Neuron (in vitro differentiated cells): Measurements from ENCODE around the gene SMYD1.

Experiments used
- H2AFZ ChIP-seq: one replicate; pipeline ENCODE4 v1.6.1; 2013; ENCODE audit warnings: low read depth, mild to moderate bottlenecking, inconsistent platforms, low read length, moderate library complexity
- H3K27me3 ChIP-seq: one replicate; pipeline ENCODE4 v1.6.1; 2013; ENCODE audit warnings: low read length; ENCODE audit not compliant: insufficient read depth
- H3K36me3 ChIP-seq: one replicate; pipeline ENCODE4 v1.6.1; 2013; ENCODE audit warnings: low read length; ENCODE audit not compliant: insufficient read depth
- H3K4me1 ChIP-seq: one replicate; pipeline ENCODE4 v1.6.1; 2013; ENCODE audit warnings: low read length; ENCODE audit not compliant: insufficient read depth
- H3K4me3 ChIP-seq: 2 replicates; pipeline ENCODE4 v1.5.1; 2013; ENCODE audit warnings: mild to moderate bottlenecking, low read length, moderate library complexity
- H3K9me3 ChIP-seq: one replicate; pipeline ENCODE4 v1.6.1; 2013; ENCODE audit warnings: low read length

The SMYD1 gene

DNA sequence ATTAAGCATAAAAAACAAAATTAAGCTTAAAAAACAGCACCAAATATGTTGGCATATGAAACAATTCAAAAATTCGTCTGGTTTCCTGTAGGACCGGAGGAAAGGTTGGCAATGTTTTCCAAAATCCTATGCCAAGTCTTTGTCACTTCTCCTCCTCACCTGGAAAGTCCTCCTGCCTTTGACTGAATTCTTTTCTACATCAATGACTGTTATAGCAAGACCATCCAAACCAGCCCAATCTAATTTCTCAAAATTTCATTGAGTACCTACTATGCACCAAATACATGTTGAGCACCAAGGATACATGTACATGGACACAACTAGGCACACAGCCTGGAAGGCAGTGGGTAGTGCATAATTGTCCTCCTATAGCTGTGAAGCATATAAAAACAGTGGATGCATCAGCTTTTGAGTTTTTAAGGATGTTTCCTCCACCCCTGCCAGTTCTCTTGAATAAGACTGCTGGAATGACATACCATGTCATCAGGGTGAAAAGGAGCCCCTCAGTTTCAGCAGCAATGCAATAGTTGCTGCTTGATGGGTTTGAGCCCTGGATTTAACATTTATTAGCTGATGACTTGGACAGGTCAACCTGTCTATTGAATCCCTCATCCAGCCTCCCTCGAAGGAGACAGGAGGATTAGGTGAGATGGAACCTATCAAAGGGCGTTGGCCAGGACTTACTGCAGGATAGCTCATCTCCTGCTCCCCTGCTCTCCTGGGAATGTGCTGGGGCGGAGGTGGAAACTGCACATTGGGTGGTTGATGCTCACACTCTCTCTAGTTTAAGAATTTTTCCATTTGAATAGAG is 55.7 kb downstream of the SMYD1 start:
- no peaks in the 10 kb centered on the region for H3K36me3 ChIP-seq
- no peak overlapping the region for H3K4me3 ChIP-seq
- no peak overlapping the region for H2AFZ ChIP-seq
- no peaks in the 10 kb centered on the region for H3K4me1 ChIP-seq
- peaks cover 2% of the 10 kb centered on the region for H3K27me3 ChIP-seq
- no peaks in the 10 kb centered on the region for H3K9me3 ChIP-seq

DNA sequence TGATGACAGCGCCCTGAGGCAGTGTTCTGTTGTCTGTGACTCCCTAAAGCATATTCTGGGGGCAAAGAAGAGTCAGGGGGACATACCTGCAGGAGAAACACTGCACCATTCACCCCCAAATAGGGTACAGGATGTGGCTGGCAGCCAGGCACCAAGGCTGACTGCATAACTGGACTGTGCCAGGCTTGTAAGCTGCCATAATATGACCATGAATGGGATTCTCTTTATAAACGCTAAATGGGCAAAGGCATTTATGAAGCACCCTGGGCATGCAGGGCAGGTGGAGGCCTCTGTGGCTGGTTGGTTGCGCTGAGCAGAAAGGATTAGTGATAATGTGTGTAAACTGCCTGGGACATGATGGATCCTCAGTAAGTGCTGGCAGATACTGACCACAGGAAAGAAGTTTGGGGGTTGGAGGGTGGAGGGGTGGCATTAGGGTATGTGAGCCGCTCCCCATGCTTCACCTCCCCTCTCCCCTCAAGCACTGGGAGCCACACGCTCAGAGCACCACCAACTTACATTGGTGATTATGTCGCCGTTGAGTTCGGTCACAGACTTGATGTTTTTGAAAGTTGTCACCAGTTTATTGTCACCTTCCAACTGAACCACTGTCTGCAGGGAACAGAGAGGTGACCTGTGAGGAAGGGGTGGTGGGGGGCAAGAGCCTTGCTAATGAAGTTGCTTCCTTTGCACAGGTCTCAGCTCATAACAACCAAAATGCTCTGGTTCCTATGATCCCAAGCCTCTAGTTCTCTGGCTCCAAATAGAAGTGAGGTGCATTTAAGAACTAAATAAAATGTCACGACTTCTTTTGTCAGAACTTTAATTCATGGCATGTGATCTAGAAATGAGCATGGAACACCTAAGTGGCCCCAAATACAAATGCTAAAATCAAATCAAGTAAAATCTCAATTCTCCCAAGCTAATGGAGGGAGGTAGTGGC is 56.6 kb downstream of the SMYD1 start:
- Histone ChIP-seq H3K9me3 (no peaks in the 10 kb centered on the region), H3K27me3 (peaks cover 2% of the 10 kb centered on the region), H3K36me3 (no peaks in the 10 kb centered on the region), H3K4me1 (no peaks in the 10 kb centered on the region), H3K4me3 (no peak overlapping the region), H2AFZ (no peak overlapping the region)

DNA sequence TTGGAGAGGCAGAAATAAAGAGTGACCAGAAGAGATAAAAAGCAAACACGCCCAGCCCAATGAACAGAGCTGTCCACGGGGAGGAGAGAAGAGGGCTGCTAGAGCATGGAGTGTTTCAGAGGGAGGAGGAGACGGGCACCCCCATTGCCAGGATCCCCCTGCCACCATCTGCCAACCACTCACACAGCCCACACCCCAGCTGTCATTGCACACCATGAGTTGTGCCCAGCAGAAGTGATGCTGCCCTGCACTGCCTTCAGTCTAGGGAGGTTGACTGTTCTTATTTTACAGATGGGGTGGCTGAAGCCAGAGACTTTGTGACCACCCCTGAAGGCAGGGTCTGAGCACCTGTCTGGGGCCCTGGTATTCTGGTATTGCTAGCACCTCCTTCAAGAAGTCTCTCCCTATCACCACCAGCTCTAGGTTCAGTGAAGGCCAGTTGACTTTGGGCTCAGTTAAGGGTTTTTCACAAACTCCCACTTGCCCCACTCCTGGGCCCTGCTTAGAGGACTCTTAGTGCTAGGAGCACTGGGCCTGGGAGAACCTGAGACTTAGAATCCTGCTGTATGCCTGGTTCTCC is 57.8 kb downstream of the SMYD1 start:
- H3K36me3 ChIP-seq, result no peaks in the 10 kb centered on the region
- H3K9me3 ChIP-seq, result no peaks in the 10 kb centered on the region
- no peak overlapping the region for H2AFZ ChIP-seq
- H3K4me1 ChIP-seq, result no peaks in the 10 kb centered on the region
- peaks cover 2% of the 10 kb centered on the region for H3K27me3 ChIP-seq
- H3K4me3 ChIP-seq, result no peak overlapping the region

- H3K36me3 ChIP-seq, result no peaks in the 10 kb centered on the region
- H3K4me3 ChIP-seq, result no peak overlapping the region
- H3K9me3 ChIP-seq, result no peaks in the 10 kb centered on the region
- no peak overlapping the region for H2AFZ ChIP-seq
- peaks cover 2% of the 10 kb centered on the region for H3K27me3 ChIP-seq
- no peaks in the 10 kb centered on the region for H3K4me1 ChIP-seq
Measured at GRCh38 chr2:88125924-88126771, 58.5 kb downstream of the SMYD1 start.

- Histone ChIP-seq H3K9me3 (no peaks in the 10 kb centered on the region), H3K4me3 (no peak overlapping the region), H3K4me1 (no peaks in the 10 kb centered on the region), H3K36me3 (no peaks in the 10 kb centered on the region), H2AFZ (no peak overlapping the region), H3K27me3 (peaks cover 2% of the 10 kb centered on the region)
Measured at GRCh38 chr2:88126772-88127637, 59.4 kb downstream of the SMYD1 start.

GRCh38 chr2:88127638-88127887 is 59.9 kb downstream of the SMYD1 start:
- no peak overlapping the region for H2AFZ ChIP-seq
- no peaks in the 10 kb centered on the region for H3K4me1 ChIP-seq
- no peaks in the 10 kb centered on the region for H3K27me3 ChIP-seq
- H3K4me3 ChIP-seq, result no peak overlapping the region
- H3K36me3 ChIP-seq, result no peaks in the 10 kb centered on the region
- no peaks in the 10 kb centered on the region for H3K9me3 ChIP-seq

DNA sequence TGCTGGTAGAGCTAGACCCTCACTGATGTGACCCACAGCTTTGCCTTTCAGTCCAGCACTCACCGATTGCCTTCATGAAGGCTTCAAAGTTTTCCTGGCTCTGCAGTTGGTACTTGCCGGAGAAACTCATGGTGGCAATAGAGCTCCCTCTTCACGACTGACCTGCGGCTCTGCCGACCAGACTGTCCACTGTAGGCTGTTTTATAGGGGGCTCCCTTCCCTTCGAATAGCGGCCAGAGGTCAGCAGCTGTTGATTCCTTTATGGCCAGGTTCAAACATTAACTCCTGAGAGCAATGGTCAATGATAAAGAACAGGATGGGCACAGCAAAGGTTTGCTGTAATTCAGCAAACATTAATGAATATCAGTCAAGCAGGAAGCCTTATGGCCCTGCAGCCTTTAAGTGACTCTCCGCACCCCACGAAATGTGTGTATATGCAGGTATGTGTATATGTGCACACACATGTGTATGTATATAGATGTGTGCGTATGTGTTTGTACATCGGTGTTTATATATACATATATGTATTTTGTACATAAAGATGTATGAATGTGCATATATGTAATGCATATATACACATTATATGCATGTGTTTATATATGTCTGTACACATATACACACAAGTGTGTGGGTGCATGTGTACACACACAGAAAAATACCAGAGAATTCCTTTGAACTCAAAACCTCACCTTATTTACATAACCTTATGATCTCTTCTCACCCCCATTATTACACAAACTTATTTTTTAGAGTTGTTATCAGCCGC is 60.4 kb downstream of the SMYD1 start, which contains the start of gene FABP1:
Gene FABP1, minus strand, starts transcription at position 175 of the 766 bp plus-strand sequence. Its CDS starts 45 bp downstream, at position 130.
- no peaks in the 10 kb centered on the region for H3K27me3 ChIP-seq
- H3K4me3 ChIP-seq, result no peak within 1 kb of the TSS
- H3K4me1 ChIP-seq, result no peaks in the 10 kb centered on the region
- H2AFZ ChIP-seq, result no peak within 1 kb of the TSS
- no peaks in the 10 kb centered on the region for H3K9me3 ChIP-seq
- no peaks in the 10 kb centered on the region for H3K36me3 ChIP-seq

- H3K36me3 ChIP-seq, result no peaks in the 10 kb centered on the region
- no peaks in the 10 kb centered on the region for H3K4me1 ChIP-seq
- no peak overlapping the region for H2AFZ ChIP-seq
- no peaks in the 10 kb centered on the region for H3K27me3 ChIP-seq
- H3K9me3 ChIP-seq, result no peaks in the 10 kb centered on the region
- H3K4me3 ChIP-seq, result no peak overlapping the region
Measured at GRCh38 chr2:88128654-88129312, 61.2 kb downstream of the SMYD1 start.

DNA sequence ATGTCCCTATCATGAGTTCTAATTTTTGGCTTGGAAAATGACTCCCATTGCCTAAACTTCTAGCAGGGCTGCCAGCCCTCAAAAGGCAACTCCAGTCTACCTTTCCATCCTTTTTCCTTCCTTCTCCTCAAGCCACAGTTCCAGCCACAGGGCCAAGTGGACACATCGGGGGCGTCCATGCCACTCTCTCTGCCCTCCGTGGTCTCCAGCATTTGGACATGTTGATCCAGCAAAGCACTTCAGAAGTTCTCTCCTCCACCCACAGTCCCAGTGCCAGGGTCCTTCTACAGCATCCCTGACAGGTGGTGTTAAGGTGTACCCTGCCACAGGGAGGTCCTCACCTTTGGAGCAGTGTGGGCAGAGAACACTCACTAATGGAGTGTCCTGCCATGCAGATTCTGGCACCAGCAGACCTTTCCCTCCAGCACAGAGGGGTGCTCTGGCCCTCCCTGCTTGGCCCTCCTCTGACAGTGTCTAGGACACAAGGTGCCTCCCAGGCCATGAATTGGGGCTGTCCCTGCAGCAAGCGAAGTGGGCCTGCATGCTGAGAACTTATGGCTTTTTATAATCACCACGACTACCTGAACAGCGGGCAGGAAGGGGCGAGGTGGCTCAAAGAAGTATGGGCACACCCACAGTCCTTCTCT is 61.8 kb downstream of the SMYD1 start:
- Histone ChIP-seq H3K27me3 (no peaks in the 10 kb centered on the region), H3K4me3 (no peak overlapping the region), H3K9me3 (no peaks in the 10 kb centered on the region), H2AFZ (no peak overlapping the region), H3K4me1 (no peaks in the 10 kb centered on the region), H3K36me3 (no peaks in the 10 kb centered on the region)

DNA sequence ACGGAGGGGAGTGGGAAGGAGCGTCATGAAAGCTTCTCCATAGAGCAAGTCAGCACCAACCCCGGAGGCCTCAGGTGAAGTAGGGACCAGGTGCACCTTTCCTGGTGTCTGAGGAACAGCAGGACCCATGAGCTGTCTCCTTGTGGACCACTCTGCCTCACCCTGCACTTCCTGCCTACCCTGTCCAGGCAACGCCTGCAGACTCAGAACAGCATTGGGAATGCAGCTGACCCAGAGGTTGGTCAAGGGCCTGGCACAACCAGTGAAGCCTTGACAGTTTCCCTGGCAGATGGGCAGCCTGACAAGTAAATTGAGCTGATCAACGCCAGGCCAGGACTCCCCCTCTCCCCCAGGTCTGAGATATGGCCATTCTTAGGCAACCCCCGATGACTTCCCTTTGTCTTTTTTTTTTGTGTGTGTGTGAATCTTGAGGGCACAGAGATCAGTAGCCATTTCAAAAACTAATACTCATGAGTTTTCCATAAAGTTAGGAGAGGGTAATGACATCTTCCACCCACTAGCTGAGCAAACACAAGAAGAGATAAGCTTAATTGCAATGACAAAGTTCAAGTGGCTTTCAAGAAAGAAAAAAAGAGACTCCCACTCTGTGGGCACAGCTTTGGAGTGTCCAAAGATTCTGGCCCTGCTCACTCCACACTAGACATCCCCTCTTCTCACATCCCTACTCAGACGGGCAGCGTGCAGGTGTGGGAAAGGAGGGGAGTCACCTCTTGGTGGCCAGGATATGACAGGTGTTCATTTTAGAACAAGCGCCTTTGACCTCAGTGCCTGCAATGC is 63.8 kb downstream of the SMYD1 start:
- Histone ChIP-seq H2AFZ (no peak overlapping the region), H3K36me3 (no peaks in the 10 kb centered on the region), H3K4me3 (no peak overlapping the region), H3K27me3 (no peaks in the 10 kb centered on the region), H3K4me1 (no peaks in the 10 kb centered on the region), H3K9me3 (no peaks in the 10 kb centered on the region)
